Suprapubic skin (tissue), 4 donors: ENCODE results near the gene RB1.

Experiments
- CTCF ChIP-seq, 2 donors: fragments of 200-600 bp in 1 of 2; fragments of 450-650 bp in 1 of 2; sonication (generic) in 1 of 2; IDR thresholded peaks; one replicate each; pipeline ENCODE4 v1.5.1; 2016 to 2019; ENCODE audit warnings: antibody characterized with exemption in 2 of 2, mild to moderate bottlenecking in 1 of 2, moderate library complexity in 1 of 2
- EP300 ChIP-seq: sonication (generic); formaldehyde crosslinking; IDR thresholded peaks from one replicate; pipeline ENCODE4 v1.6.1; 2017; ENCODE audit warnings: antibody characterized with exemption
- POLR2A ChIP-seq, 2 donors: fragments of 450-650 bp; IDR thresholded peaks; one replicate each; pipeline ENCODE4 v1.6.1; 2017; ENCODE audit warnings: antibody characterized with exemption in 2 of 2, mild to moderate bottlenecking in 2 of 2, moderate library complexity in 2 of 2
- POLR2AphosphoS5 ChIP-seq, 3 donors: sonication (generic); formaldehyde crosslinking; IDR thresholded peaks; one replicate each; pipeline ENCODE4 v1.6.1; 2017; ENCODE audit warnings: antibody characterized with exemption in 3 of 3

- TF ChIP-seq CTCF (IDR thresholded peaks at IDR 0.05) (no peak), POLR2AphosphoS5 (IDR thresholded peaks at IDR 0.05) (no peak), POLR2A (IDR thresholded peaks at IDR 0.05) (no peak), EP300 (no peak)
These were observed 14.8 kb downstream of the RB1 start for GRCh38 chr13:48318377-48318811.
